Measurements from ENCODE around the gene ADPRH.

Gene ADPRH

GRCh38 chr3:119626196-119626595 is 46.9 kb downstream of the ADPRH start:
- Histone ChIP-seq H3K4me1 (ENCODE audit: control insufficient read depth in 2 of 2, insufficient read depth in 1 of 2, low read depth in 1 of 2, low read length in 2 of 2) (peaks cover 7 to 12% of the 10 kb centered on the region in 2 donors), H2AK5ac (ENCODE audit: low read depth, low read length) (no peak overlapping the region), H3K27me3 (ENCODE audit: control insufficient read depth in 3 of 3, insufficient read depth in 3 of 3, low read depth in 1 of 3, low read length in 3 of 3) (peaks cover 0 to 2% (median 0%) of the 10 kb centered on the region in 3 experiments), H3K18ac (ENCODE audit: low read length) (peak overlapping the region; percentile 2), H2BK15ac (ENCODE audit: low read length) (no peak overlapping the region), H3K79me1 (ENCODE audit: low read depth, low read length) (no peaks in the 10 kb centered on the region), H2BK5ac (ENCODE audit: low read length) (no peak overlapping the region), H4K8ac (ENCODE audit: low read depth, low read length) (no peak overlapping the region), H2BK120ac (ENCODE audit: low read depth, low read length) (no peak overlapping the region), H2BK12ac (ENCODE audit: low read length) (no peak overlapping the region), H3K4me3 (ENCODE audit: low read length in 2 of 2) (no peak overlapping the region), H3K4ac (ENCODE audit: low read length) (no peak overlapping the region), H3K14ac (ENCODE audit: low read length) (no peak overlapping the region), H3K4me2 (ENCODE audit: insufficient read depth, low read length, poor library complexity, severe bottlenecking) (no peak overlapping the region), H3K9me3 (replicated peaks in 1 of 2; ENCODE audit: control insufficient read depth in 2 of 2, insufficient read depth in 1 of 2, low read depth in 1 of 2, low read length in 2 of 2) (no peaks in the 10 kb centered on the region), H3K9ac (ENCODE audit: low read depth, low read length, poor library complexity) (no peak overlapping the region), H3K36me3 (replicated peaks in 1 of 2; ENCODE audit: control insufficient read depth in 2 of 2, insufficient read depth in 2 of 2, low read length in 2 of 2) (no peaks in the 10 kb centered on the region), H3K23ac (ENCODE audit: low read depth, low read length, poor library complexity) (no peak overlapping the region), H4K91ac (ENCODE audit: low read depth, low read length, poor library complexity) (no peak overlapping the region), H2AFZ (ENCODE audit: low read length) (peak overlapping the region; percentile 92), H3K27ac (replicated peaks; ENCODE audit: low read length) (no peak overlapping the region)
- DNase-seq (ENCODE audit: low spot score): no peak
- no CpG with 5 or more reads among the region's 1 CpG for WGBS, 2 donors (ENCODE audit: extremely low coverage in 2 of 2, insufficient read length in 2 of 2, insufficient replicate concordance in 1 of 2)

GRCh38 chr3:119627461-119627860 is 48.2 kb downstream of the ADPRH start:
- Histone ChIP-seq H2BK120ac (ENCODE audit: low read depth, low read length) (no peak overlapping the region), H2AFZ (ENCODE audit: low read length) (peak overlapping the region; percentile 37), H3K14ac (ENCODE audit: low read length) (no peak overlapping the region), H3K4me2 (ENCODE audit: insufficient read depth, low read length, poor library complexity, severe bottlenecking) (no peak overlapping the region), H2AK5ac (ENCODE audit: low read depth, low read length) (no peak overlapping the region), H3K9me3 (replicated peaks in 1 of 2; ENCODE audit: control insufficient read depth in 2 of 2, insufficient read depth in 1 of 2, low read depth in 1 of 2, low read length in 2 of 2) (no peaks in the 10 kb centered on the region), H2BK5ac (ENCODE audit: low read length) (no peak overlapping the region), H4K91ac (ENCODE audit: low read depth, low read length, poor library complexity) (no peak overlapping the region), H4K8ac (ENCODE audit: low read depth, low read length) (no peak overlapping the region), H3K36me3 (replicated peaks in 1 of 2; ENCODE audit: control insufficient read depth in 2 of 2, insufficient read depth in 2 of 2, low read length in 2 of 2) (no peaks in the 10 kb centered on the region), H3K27ac (replicated peaks; ENCODE audit: low read length) (no peak overlapping the region), H3K79me1 (ENCODE audit: low read depth, low read length) (no peaks in the 10 kb centered on the region), H3K4me1 (ENCODE audit: control insufficient read depth in 2 of 2, insufficient read depth in 1 of 2, low read depth in 1 of 2, low read length in 2 of 2) (peaks cover 7 to 12% of the 10 kb centered on the region in 2 donors), H3K9ac (ENCODE audit: low read depth, low read length, poor library complexity) (no peak overlapping the region), H2BK12ac (ENCODE audit: low read length) (no peak overlapping the region), H3K4me3 (ENCODE audit: low read length in 2 of 2) (no peak overlapping the region), H2BK15ac (ENCODE audit: low read length) (no peak overlapping the region), H3K4ac (ENCODE audit: low read length) (no peak overlapping the region), H3K18ac (ENCODE audit: low read length) (no peak overlapping the region), H3K27me3 (ENCODE audit: control insufficient read depth in 3 of 3, insufficient read depth in 3 of 3, low read depth in 1 of 3, low read length in 3 of 3) (no peaks in the 10 kb centered on the region), H3K23ac (ENCODE audit: low read depth, low read length, poor library complexity) (no peak overlapping the region)
- DNase-seq (ENCODE audit: low spot score): no peak
- no CpG with 5 or more reads among the region's 8 CpGs for WGBS, 2 donors (ENCODE audit: extremely low coverage in 2 of 2, insufficient read length in 2 of 2, insufficient replicate concordance in 1 of 2)

GRCh38 chr3:119628390-119628789 is 49.1 kb downstream of the ADPRH start:
- no peak overlapping the region for H3K4me2 ChIP-seq (ENCODE audit: insufficient read depth, low read length, poor library complexity, severe bottlenecking)
- H2BK120ac ChIP-seq (ENCODE audit: low read depth, low read length): no peak overlapping the region
- H3K23ac ChIP-seq (ENCODE audit: low read depth, low read length, poor library complexity): no peak overlapping the region
- H3K14ac ChIP-seq (ENCODE audit: low read length): no peak overlapping the region
- H2BK5ac ChIP-seq (ENCODE audit: low read length): no peak overlapping the region
- H3K4me1 ChIP-seq (ENCODE audit: control insufficient read depth in 2 of 2, insufficient read depth in 1 of 2, low read depth in 1 of 2, low read length in 2 of 2): peaks cover 7 to 12% of the 10 kb centered on the region in 2 donors
- DNase-seq (ENCODE audit: low spot score): no peak
- no peak overlapping the region for H2BK15ac ChIP-seq (ENCODE audit: low read length)
- no peak overlapping the region for H3K4me3 ChIP-seq (ENCODE audit: low read length in 2 of 2)
- no peak overlapping the region for H3K18ac ChIP-seq (ENCODE audit: low read length)
- H3K9me3 ChIP-seq (replicated peaks in 1 of 2; ENCODE audit: control insufficient read depth in 2 of 2, insufficient read depth in 1 of 2, low read depth in 1 of 2, low read length in 2 of 2): no peaks in the 10 kb centered on the region
- no peaks in the 10 kb centered on the region for H3K36me3 ChIP-seq (replicated peaks in 1 of 2; ENCODE audit: control insufficient read depth in 2 of 2, insufficient read depth in 2 of 2, low read length in 2 of 2)
- H2AFZ ChIP-seq (ENCODE audit: low read length): no peak overlapping the region
- H3K4ac ChIP-seq (ENCODE audit: low read length): no peak overlapping the region
- H3K9ac ChIP-seq (ENCODE audit: low read depth, low read length, poor library complexity): no peak overlapping the region
- no peak overlapping the region for H4K91ac ChIP-seq (ENCODE audit: low read depth, low read length, poor library complexity)
- H2AK5ac ChIP-seq (ENCODE audit: low read depth, low read length): no peak overlapping the region
- H3K27ac ChIP-seq (replicated peaks; ENCODE audit: low read length): no peak overlapping the region
- no peak overlapping the region for H4K8ac ChIP-seq (ENCODE audit: low read depth, low read length)
- WGBS, 2 donors (ENCODE audit: extremely low coverage in 2 of 2, insufficient read length in 2 of 2, insufficient replicate concordance in 1 of 2): no CpG with 5 or more reads among the region's 4 CpGs
- H3K79me1 ChIP-seq (ENCODE audit: low read depth, low read length): no peaks in the 10 kb centered on the region
- no peaks in the 10 kb centered on the region for H3K27me3 ChIP-seq (ENCODE audit: control insufficient read depth in 3 of 3, insufficient read depth in 3 of 3, low read depth in 1 of 3, low read length in 3 of 3)
- H2BK12ac ChIP-seq (ENCODE audit: low read length): no peak overlapping the region

GRCh38 chr3:119628816-119629445 is 49.6 kb downstream of the ADPRH start:
- no peak for DNase-seq (ENCODE audit: low spot score)
- H2BK15ac ChIP-seq (ENCODE audit: low read length): no peak overlapping the region
- peaks cover 7 to 12% of the 10 kb centered on the region in 2 donors for H3K4me1 ChIP-seq (ENCODE audit: control insufficient read depth in 2 of 2, insufficient read depth in 1 of 2, low read depth in 1 of 2, low read length in 2 of 2)
- no peak overlapping the region for H4K8ac ChIP-seq (ENCODE audit: low read depth, low read length)
- no peak overlapping the region for H2BK12ac ChIP-seq (ENCODE audit: low read length)
- no peaks in the 10 kb centered on the region for H3K27me3 ChIP-seq (ENCODE audit: control insufficient read depth in 3 of 3, insufficient read depth in 3 of 3, low read depth in 1 of 3, low read length in 3 of 3)
- no peaks in the 10 kb centered on the region for H3K9me3 ChIP-seq (replicated peaks in 1 of 2; ENCODE audit: control insufficient read depth in 2 of 2, insufficient read depth in 1 of 2, low read depth in 1 of 2, low read length in 2 of 2)
- H3K4ac ChIP-seq (ENCODE audit: low read length): no peak overlapping the region
- no peak overlapping the region for H2AK5ac ChIP-seq (ENCODE audit: low read depth, low read length)
- H2AFZ ChIP-seq (ENCODE audit: low read length): no peak overlapping the region
- H3K14ac ChIP-seq (ENCODE audit: low read length): no peak overlapping the region
- no peaks in the 10 kb centered on the region for H3K36me3 ChIP-seq (replicated peaks in 1 of 2; ENCODE audit: control insufficient read depth in 2 of 2, insufficient read depth in 2 of 2, low read length in 2 of 2)
- H3K79me1 ChIP-seq (ENCODE audit: low read depth, low read length): no peaks in the 10 kb centered on the region
- no peak overlapping the region for H3K9ac ChIP-seq (ENCODE audit: low read depth, low read length, poor library complexity)
- H3K4me2 ChIP-seq (ENCODE audit: insufficient read depth, low read length, poor library complexity, severe bottlenecking): no peak overlapping the region
- no peak overlapping the region for H4K91ac ChIP-seq (ENCODE audit: low read depth, low read length, poor library complexity)
- H3K4me3 ChIP-seq (ENCODE audit: low read length in 2 of 2): no peak overlapping the region
- no peak overlapping the region for H2BK5ac ChIP-seq (ENCODE audit: low read length)
- H2BK120ac ChIP-seq (ENCODE audit: low read depth, low read length): no peak overlapping the region
- no CpG with 5 or more reads among the region's 1 CpG for WGBS, 2 donors (ENCODE audit: extremely low coverage in 2 of 2, insufficient read length in 2 of 2, insufficient replicate concordance in 1 of 2)
- no peak overlapping the region for H3K23ac ChIP-seq (ENCODE audit: low read depth, low read length, poor library complexity)
- H3K27ac ChIP-seq (replicated peaks; ENCODE audit: low read length): no peak overlapping the region
- no peak overlapping the region for H3K18ac ChIP-seq (ENCODE audit: low read length)
